Left renal cortex interstitium (tissue), 4 donors: Measurements from ENCODE around the gene FARP2. TPM values are rescaled to one million over a fixed set of nuclear protein-coding genes. Genes with fewer than 3 reads are reported as not detected.
"Not testable (repeated sequence)": the region's sequence is repeated elsewhere in the genome, so short reads cannot be mapped to it uniquely, and the experiment has no call there.

Source experiments
- DNase-seq, 4 donors: peaks; one replicate each; pipeline ENCODE4 v3.0.0-alpha.2; 2013; ENCODE audit warnings: low read depth in 4 of 4, low spot score in 2 of 4, missing footprints in 1 of 4
- polyA plus RNA-seq, 4 donors: library from polyadenylated mRNA; unstranded; fragments of 120-200 nt; gene quantifications; one replicate each; pipeline ENCODE4 v1.2.1, GENCODE V29; 2013; ENCODE audit not compliant: insufficient read length in 4 of 4

The FARP2 gene
- polyA plus RNA-seq, 4 donors: 44.4 to 65.8 (median 54.5) TPM

- no peak for DNase-seq
Measured at GRCh38 chr2:241498115-241499070, 142.3 kb downstream of the FARP2 start.

GRCh38 chr2:241499146-241499965, 143.3 kb downstream of the FARP2 start:
- DNase-seq: no peak

GRCh38 chr2:241500016-241500415, 143.9 kb downstream of the FARP2 start:
- DNase-seq: no peak

- DNase-seq: no peak
Measured at GRCh38 chr2:241500431-241500975, 144.4 kb downstream of the FARP2 start.

- DNase-seq: no peak
Measured at GRCh38 chr2:241501099-241501541, 145.0 kb downstream of the FARP2 start.

- no peak for DNase-seq
Measured at GRCh38 chr2:241501551-241501950, 145.5 kb downstream of the FARP2 start.

GRCh38 chr2:241502281-241502680, 146.2 kb downstream of the FARP2 start:
- no peak for DNase-seq

GRCh38 chr2:241503776-241504392, 147.8 kb downstream of the FARP2 start:
- no peak for DNase-seq

- DNase-seq: no peak
Measured at GRCh38 chr2:241505086-241505780, 149.1 kb downstream of the FARP2 start.

GRCh38 chr2:241505781-241506201, 149.7 kb downstream of the FARP2 start:
- no peak for DNase-seq

GRCh38 chr2:241506317-241506716, 150.2 kb downstream of the FARP2 start:
- not testable (repeated sequence) for DNase-seq

- no peak for DNase-seq
Measured at GRCh38 chr2:241506793-241507429, 150.8 kb downstream of the FARP2 start.

GRCh38 chr2:241507430-241508239, 151.6 kb downstream of the FARP2 start:
- peak in 1 of 4 donors; percentile 29 for DNase-seq

- DNase-seq: peak; percentile 81 to 96 (median 95)
Measured at GRCh38 chr2:241508240-241509154, 152.4 kb downstream of the FARP2 start, which contains the start of gene STK25. TSS of gene STK25 (minus strand) at chr2:241508584. CDS start at chr2:241508035, 549 bp downstream.

GRCh38 chr2:241509155-241509784, 153.2 kb downstream of the FARP2 start:
- DNase-seq: no peak

- no peak for DNase-seq
Measured at GRCh38 chr2:241511091-241511741, 155.1 kb downstream of the FARP2 start.
